BLaER1 treated with 17β-estradiol and CSF1 and Interleukin-3, amounts not matched to agents 10 nM and 100 nM (cell line): ENCODE measurements around the gene CCR6.
A peak's percentile ranks its signal among the peaks of the same experiment; 100 is the strongest.

Source experiments
- H3K27ac ChIP-seq, 11 experiments: shearing (Covaris generic); formaldehyde crosslinking; 2 replicates each; pipeline ENCODE4 v1.8.1; 2022
- H3K27me3 ChIP-seq, 11 experiments: shearing (Covaris generic); formaldehyde crosslinking; 2 replicates each; pipeline ENCODE4 v1.8.1; 2022
- H3K36me3 ChIP-seq, 11 experiments: shearing (Covaris generic); formaldehyde crosslinking; 2 replicates each; pipeline ENCODE4 v1.8.1; 2022
- H3K4me1 ChIP-seq, 10 experiments: shearing (Covaris generic); formaldehyde crosslinking; 2 replicates each; pipeline ENCODE4 v1.8.1; 2022
- H3K4me2 ChIP-seq, 11 experiments: shearing (Covaris generic); formaldehyde crosslinking; 2 replicates each; pipeline ENCODE4 v1.8.1; 2022
- H3K4me3 ChIP-seq, 10 experiments: shearing (Covaris generic); formaldehyde crosslinking; 2 replicates each; pipeline ENCODE4 v1.8.1; 2022
- H3K9ac ChIP-seq, 11 experiments: shearing (Covaris generic); formaldehyde crosslinking; 2 replicates each; pipeline ENCODE4 v1.8.1; 2022
- H3K9me3 ChIP-seq, 11 experiments: shearing (Covaris generic); formaldehyde crosslinking; replicated peaks in 1 of 11; 2 replicates each; pipeline ENCODE4 v1.8.1; 2022
- H4K20me1 ChIP-seq, 11 experiments: shearing (Covaris generic); formaldehyde crosslinking; 2 replicates each; pipeline ENCODE4 v1.8.1; 2022
- Cebpa-rat ChIP-seq, 11 experiments: shearing (Covaris generic); IDR thresholded peaks; 2 replicates each; pipeline ENCODE4 v1.8.1; 2022

CCR6 gene

DNA sequence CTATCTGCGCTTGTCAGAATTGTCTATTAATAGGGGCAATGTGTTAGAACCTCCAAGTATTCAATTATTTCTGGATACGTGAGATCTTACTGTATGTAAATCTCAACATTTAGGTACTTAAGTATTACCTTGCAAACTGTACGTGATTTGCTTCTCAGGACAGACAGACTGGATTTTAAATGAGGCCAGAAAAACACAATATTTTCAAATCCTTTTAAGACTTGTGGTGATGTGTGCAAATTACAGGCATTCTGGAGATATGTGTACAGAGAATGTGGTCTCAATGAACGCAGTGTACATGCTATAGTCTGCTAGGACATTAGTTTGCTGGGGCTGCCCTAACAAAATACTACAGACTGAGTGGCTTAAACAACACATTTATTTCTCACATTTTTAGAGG, 16.9 kb downstream of the CCR6 start:
- Histone ChIP-seq H3K27ac (no peak overlapping the region), H4K20me1 (no peaks in the 10 kb centered on the region; a peak in 1 of 22 replicates), H3K9me3 (peaks cover 0 to 7% (median 5%) of the 10 kb centered on the region in 11 experiments; a peak in 16 of 22 replicates), H3K4me3 (no peak overlapping the region), H3K27me3 (peaks cover 0 to 3% (median 0%) of the 10 kb centered on the region in 11 experiments; a peak in 5 of 22 replicates), H3K36me3 (no peaks in the 10 kb centered on the region), H3K4me2 (no peak overlapping the region), H3K9ac (no peak overlapping the region), H3K4me1 (peaks cover 0 to 18% (median 7%) of the 10 kb centered on the region in 10 experiments; a peak in 12 of 20 replicates)
- no peak for TF ChIP-seq Cebpa-rat (IDR thresholded peaks at IDR 0.05)

DNA sequence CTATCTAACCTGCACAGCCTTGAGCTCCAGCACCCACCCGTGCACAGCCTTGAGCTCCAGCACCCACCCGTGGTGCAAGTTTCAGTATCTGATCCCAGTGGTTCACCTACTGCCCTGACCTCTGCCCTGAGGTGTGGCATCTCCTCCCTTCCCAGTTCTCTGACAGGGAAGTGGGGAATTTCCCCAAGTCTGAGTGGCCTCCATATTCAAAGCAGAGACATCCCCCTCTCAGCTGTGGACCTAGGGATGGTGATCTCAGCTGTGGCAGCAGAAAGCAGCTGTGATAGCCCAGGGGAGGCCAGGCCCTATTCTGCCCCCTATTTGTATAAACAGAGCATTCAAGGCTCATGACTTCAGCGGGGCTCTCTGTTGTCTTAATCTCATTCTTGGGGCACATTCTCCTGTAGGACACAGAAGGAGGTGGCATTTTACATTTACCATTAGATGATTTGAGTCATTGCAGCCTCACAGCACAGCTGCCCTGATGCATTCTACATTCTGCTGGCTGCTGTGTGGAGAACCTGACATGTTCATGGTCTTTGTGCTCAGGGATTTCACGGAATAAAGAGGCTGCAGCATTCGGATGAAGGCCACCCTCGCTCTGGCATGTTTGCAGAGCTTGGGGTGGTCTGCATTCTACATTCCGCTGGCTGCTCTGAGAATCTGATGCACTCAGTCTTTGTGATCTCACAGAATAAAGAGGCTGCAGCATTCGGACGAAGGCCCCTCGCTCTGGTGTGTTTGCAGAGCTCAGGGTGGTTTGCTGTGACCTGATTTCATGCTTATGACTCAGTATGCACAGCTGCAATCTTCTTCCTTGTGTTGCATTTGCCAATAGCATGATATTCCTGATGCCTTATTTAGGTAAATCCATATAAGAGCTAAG, 17.9 kb downstream of the CCR6 start:
- TF ChIP-seq Cebpa-rat (IDR thresholded peaks at IDR 0.05) = no peak
- peaks cover 0 to 11% (median 9%) of the 10 kb centered on the region in 11 experiments; a peak in 16 of 22 replicates for H3K9me3 ChIP-seq
- H4K20me1 ChIP-seq = no peaks in the 10 kb centered on the region; a peak in 1 of 22 replicates
- H3K27me3 ChIP-seq = peaks cover 2 to 14% (median 9%) of the 10 kb centered on the region in 11 experiments; a peak in 20 of 22 replicates
- no peaks in the 10 kb centered on the region for H3K36me3 ChIP-seq
- no peak overlapping the region for H3K4me3 ChIP-seq
- H3K4me2 ChIP-seq = no peak overlapping the region; a peak in 1 of 22 replicates
- no peak overlapping the region for H3K9ac ChIP-seq
- H3K27ac ChIP-seq = no peak overlapping the region
- peaks cover 0 to 29% (median 17%) of the 10 kb centered on the region in 10 experiments; a peak in 14 of 20 replicates for H3K4me1 ChIP-seq

DNA sequence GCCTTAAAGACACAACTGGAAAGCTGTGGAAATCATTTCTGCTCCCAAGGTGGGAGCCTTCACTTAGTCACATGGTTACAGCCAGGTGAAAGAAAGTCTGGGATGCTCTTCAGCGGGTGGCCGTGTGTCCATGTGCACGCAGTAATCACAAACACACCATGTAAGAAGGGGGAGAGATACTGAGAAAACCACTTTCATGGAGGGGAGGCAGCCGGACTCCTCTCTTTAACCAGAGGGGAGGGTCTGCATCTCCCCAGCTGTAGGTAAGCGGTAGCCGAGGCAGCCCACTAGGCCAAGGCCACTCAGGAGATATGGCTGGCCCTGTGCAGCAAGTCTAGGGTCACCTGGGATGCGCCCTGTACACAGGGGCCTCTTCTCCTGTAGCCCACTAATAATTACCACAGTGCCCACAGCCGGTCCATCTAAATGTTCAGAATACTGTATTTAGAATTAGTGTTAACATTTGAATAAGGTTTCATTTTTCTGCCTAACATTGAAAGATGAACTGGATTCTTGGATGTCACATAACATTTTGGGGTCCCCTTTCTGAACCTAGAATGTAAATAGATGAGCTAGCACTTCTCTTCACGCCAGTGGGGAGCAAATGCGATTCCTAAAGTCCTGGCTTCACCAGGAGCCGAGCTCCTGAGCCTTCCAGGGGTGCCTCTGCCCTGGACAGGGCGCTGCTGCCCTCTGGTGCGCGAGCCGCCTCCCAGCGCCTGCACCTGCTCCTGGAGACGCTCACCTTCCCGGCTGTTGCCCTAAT, 19.0 kb downstream of the CCR6 start:
- Histone ChIP-seq H3K4me3 (no peak overlapping the region), H3K9me3 (peaks cover 0 to 11% (median 9%) of the 10 kb centered on the region in 11 experiments; a peak in 16 of 22 replicates), H3K27ac (no peak overlapping the region), H4K20me1 (no peaks in the 10 kb centered on the region; a peak in 1 of 22 replicates), H3K9ac (no peak overlapping the region), H3K4me1 (peaks cover 4 to 39% (median 27%) of the 10 kb centered on the region in 10 experiments; a peak in 18 of 20 replicates), H3K4me2 (no peak overlapping the region), H3K36me3 (no peaks in the 10 kb centered on the region), H3K27me3 (peaks cover 12 to 24% (median 20%) of the 10 kb centered on the region in 11 experiments)
- TF ChIP-seq Cebpa-rat (IDR thresholded peaks at IDR 0.05) = no peak

DNA sequence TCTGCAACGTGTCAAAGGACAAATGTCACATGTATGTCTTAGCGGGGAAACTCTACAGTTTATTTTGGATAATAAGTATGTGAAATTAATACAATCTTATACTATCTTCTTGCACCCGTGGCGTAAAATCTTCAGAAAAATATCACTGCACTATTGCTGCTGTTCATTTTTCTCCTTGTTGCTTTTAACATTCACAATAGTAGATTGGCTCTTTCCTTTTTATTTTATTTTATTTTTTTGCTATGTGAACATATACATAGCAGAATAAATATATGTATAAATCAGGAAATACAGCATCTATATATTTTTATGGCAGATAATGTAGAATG, 19.5 kb downstream of the CCR6 start:
- Histone ChIP-seq H3K4me1 (peaks cover 7 to 45% (median 33%) of the 10 kb centered on the region in 10 experiments; a peak in 18 of 20 replicates), H3K27ac (no peak overlapping the region), H3K9ac (no peak overlapping the region), H3K36me3 (no peaks in the 10 kb centered on the region), H3K9me3 (peaks cover 0 to 11% (median 9%) of the 10 kb centered on the region in 11 experiments; a peak in 16 of 22 replicates), H3K27me3 (peaks cover 16 to 30% (median 25%) of the 10 kb centered on the region in 11 experiments), H4K20me1 (no peaks in the 10 kb centered on the region; a peak in 1 of 22 replicates), H3K4me2 (no peak overlapping the region), H3K4me3 (no peak overlapping the region)
- no peak for TF ChIP-seq Cebpa-rat (IDR thresholded peaks at IDR 0.05)

DNA sequence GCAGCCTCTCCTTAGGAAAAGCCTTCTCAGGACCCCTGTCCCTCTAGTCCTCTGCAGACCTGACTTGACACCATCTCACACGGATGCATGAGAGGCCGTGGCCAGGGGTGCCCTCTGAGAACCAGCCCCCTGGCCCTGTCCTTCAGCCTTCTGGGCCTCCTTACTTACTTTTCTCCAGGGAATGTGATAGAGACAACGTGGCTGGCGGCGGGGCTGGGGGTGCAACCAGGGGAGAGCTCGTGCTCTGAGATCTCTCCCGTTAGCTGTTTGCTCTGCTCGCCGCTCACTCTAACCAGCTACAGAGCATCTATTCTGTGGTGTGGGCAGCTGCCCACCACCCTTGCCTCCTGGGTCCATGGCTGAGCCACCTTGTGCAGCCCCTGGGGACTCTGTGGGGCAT, 20.1 kb downstream of the CCR6 start:
- TF ChIP-seq Cebpa-rat (IDR thresholded peaks at IDR 0.05) = no peak
- H3K27me3 ChIP-seq = peaks cover 16 to 34% (median 27%) of the 10 kb centered on the region in 11 experiments
- no peak overlapping the region for H3K9ac ChIP-seq
- H3K4me2 ChIP-seq = 0 out of 22 replicates have a peak overlapping the region, but pooled peaks of 1 of the 11 experiments have one; percentile 1
- no peak overlapping the region for H3K27ac ChIP-seq
- peaks cover 0 to 11% (median 9%) of the 10 kb centered on the region in 11 experiments; a peak in 16 of 22 replicates for H3K9me3 ChIP-seq
- no peaks in the 10 kb centered on the region; a peak in 1 of 22 replicates for H4K20me1 ChIP-seq
- H3K4me1 ChIP-seq = peaks cover 7 to 51% (median 39%) of the 10 kb centered on the region in 10 experiments; a peak in 19 of 20 replicates
- no peak overlapping the region for H3K4me3 ChIP-seq
- H3K36me3 ChIP-seq = no peaks in the 10 kb centered on the region

DNA sequence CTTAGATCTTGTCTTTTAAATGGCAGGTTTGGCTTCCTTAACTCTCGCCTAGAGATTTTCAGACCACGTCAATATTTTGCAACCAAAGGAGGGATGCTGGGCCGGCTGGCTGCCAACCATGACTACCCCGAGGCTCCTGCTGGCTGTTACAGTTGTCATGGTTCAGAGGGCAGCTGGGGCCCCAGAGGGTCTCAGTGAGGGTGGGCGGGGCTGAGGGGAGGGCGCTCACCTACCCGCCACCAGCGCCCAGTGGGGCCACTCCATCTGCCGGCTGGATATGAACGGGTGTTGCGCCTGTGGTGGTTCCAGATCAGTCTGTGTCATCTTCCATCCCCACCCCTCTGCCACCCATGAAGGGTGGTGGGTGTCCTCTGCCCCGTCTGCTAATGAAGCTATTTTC, 22.6 kb downstream of the CCR6 start:
- H3K27me3 ChIP-seq = peaks cover 16 to 34% (median 27%) of the 10 kb centered on the region in 11 experiments
- H3K4me3 ChIP-seq = no peak overlapping the region
- H3K27ac ChIP-seq = no peak overlapping the region
- no peak overlapping the region for H3K9ac ChIP-seq
- peaks cover 7 to 58% (median 45%) of the 10 kb centered on the region in 10 experiments; a peak in 19 of 20 replicates for H3K4me1 ChIP-seq
- H3K9me3 ChIP-seq = peaks cover 0 to 11% (median 9%) of the 10 kb centered on the region in 11 experiments; a peak in 16 of 22 replicates
- no peaks in the 10 kb centered on the region; a peak in 1 of 22 replicates for H4K20me1 ChIP-seq
- TF ChIP-seq Cebpa-rat (IDR thresholded peaks at IDR 0.05) = no peak
- H3K36me3 ChIP-seq = no peaks in the 10 kb centered on the region
- H3K4me2 ChIP-seq = peak overlapping the region in 8 of 11 experiments; percentile 40 to 82 (median 68); a peak in 16 of 22 replicates

DNA sequence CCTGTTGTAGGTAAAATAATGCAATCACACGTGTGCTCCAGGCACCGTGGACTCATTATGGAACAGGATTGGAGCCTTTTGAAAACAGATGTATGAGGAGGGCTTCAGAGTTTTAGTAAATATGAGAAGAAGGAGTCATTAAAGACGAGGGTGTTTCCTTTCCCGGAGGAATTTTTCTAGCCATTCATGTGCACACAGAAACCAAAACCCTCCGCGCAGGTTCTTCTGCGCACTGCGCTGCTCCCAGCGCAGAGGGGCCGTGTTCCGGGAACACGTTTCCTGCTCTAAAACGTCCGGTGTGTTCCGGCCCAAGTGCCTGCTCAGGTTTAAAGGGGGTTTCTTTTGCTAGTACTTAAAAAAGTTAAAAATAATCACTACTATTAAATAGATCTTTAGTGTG, 23.2 kb downstream of the CCR6 start:
- TF ChIP-seq Cebpa-rat (IDR thresholded peaks at IDR 0.05) = no peak
- Histone ChIP-seq H3K27me3 (peaks cover 16 to 34% (median 27%) of the 10 kb centered on the region in 11 experiments), H3K9me3 (peaks cover 0 to 11% (median 9%) of the 10 kb centered on the region in 11 experiments; a peak in 16 of 22 replicates), H3K4me1 (peaks cover 12 to 65% (median 51%) of the 10 kb centered on the region in 10 experiments), H4K20me1 (no peaks in the 10 kb centered on the region; a peak in 1 of 22 replicates), H3K36me3 (no peaks in the 10 kb centered on the region), H3K4me3 (no peak overlapping the region), H3K9ac (no peak overlapping the region), H3K4me2 (peak overlapping the region in 8 of 11 experiments; percentile 40 to 82 (median 68); a peak in 13 of 22 replicates), H3K27ac (no peak overlapping the region)

DNA sequence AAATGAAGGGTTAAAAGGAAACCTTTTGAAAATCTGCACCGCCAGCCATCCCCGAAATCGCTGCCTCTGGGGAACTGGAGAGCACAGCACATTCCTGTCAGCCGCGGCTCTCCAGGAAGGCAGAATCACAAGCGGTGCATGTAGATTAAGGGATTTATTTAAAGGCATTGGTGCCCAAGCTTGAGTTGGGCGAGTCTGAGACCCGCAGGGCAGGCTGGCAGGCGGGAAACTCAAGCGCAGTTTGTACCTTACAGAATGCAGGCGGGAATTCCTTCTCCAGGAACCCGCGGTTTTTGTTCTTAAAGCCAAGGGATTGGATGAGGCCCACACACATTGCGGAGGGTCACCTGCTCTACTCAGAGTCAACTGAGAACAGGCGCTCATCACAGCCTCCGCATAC, 24.1 kb downstream of the CCR6 start:
- H3K9me3 ChIP-seq = peaks cover 0 to 11% (median 9%) of the 10 kb centered on the region in 11 experiments; a peak in 16 of 22 replicates
- H3K36me3 ChIP-seq = no peaks in the 10 kb centered on the region
- H3K9ac ChIP-seq = no peak overlapping the region
- peak overlapping the region; percentile 9 to 82 (median 63); a peak in 17 of 22 replicates for H3K4me2 ChIP-seq
- TF ChIP-seq Cebpa-rat (IDR thresholded peaks at IDR 0.05) = no peak
- no peak overlapping the region for H3K4me3 ChIP-seq
- peaks cover 20 to 71% (median 57%) of the 10 kb centered on the region in 10 experiments for H3K4me1 ChIP-seq
- H3K27me3 ChIP-seq = peaks cover 16 to 34% (median 27%) of the 10 kb centered on the region in 11 experiments
- H4K20me1 ChIP-seq = no peaks in the 10 kb centered on the region; a peak in 1 of 22 replicates
- H3K27ac ChIP-seq = no peak overlapping the region
